ENCODE data around the gene HTT. TPM values are rescaled to one million over a fixed set of nuclear protein-coding genes. Genes with fewer than 3 reads are reported as not detected.

Gene HTT
- total and polyA plus RNA-seq, 4 donors, result 8.6 to 39.8 (median 16.4) TPM

DNA sequence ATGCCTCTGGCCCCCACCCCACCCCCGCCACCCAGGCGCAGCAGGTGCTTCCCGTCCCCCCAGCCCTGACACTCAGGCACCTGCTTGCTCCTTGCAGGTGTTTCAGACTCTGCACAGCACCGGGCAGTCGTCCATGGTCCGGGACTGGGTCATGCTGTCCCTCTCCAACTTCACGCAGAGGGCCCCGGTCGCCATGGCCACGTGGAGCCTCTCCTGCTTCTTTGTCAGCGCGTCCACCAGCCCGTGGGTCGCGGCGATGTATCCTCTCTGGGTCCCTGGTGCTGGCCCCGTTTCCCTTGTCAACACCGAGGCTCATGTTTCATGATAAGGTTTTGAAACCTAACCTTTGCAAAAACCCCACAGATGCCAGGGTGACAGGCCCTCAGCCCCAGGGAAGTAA, 164.2 kb downstream of the HTT start:
- no peaks in the 10 kb centered on the region for H3K27me3 ChIP-seq (ENCODE audit: control insufficient read depth in 4 of 4, insufficient read depth in 4 of 4, low read length in 3 of 4)
- no peak overlapping the region for H3K4me3 ChIP-seq (ENCODE audit: low read depth in 1 of 3, low read length in 3 of 3)
- no peak overlapping the region for H3K27ac ChIP-seq (ENCODE audit: low read depth in 1 of 2, low read length in 2 of 2)
- no peak overlapping the region for H3K9ac ChIP-seq (ENCODE audit: low read depth in 1 of 2, low read length in 2 of 2)
- peaks cover 16 to 73% (median 23%) of the 10 kb centered on the region in 4 donors for H3K36me3 ChIP-seq (ENCODE audit: control insufficient read depth in 4 of 4, insufficient read depth in 3 of 4, low read depth in 1 of 4, low read length in 3 of 4)
- no peaks in the 10 kb centered on the region for H3K9me3 ChIP-seq (ENCODE audit: control insufficient read depth in 4 of 4, low read length in 3 of 4)
- no peaks in the 10 kb centered on the region for H3K4me1 ChIP-seq (ENCODE audit: control insufficient read depth in 4 of 4, insufficient read depth in 4 of 4, low read length in 3 of 4)
- no peak for DNase-seq (ENCODE audit: low spot score)
- TF ChIP-seq, protein P1, sequence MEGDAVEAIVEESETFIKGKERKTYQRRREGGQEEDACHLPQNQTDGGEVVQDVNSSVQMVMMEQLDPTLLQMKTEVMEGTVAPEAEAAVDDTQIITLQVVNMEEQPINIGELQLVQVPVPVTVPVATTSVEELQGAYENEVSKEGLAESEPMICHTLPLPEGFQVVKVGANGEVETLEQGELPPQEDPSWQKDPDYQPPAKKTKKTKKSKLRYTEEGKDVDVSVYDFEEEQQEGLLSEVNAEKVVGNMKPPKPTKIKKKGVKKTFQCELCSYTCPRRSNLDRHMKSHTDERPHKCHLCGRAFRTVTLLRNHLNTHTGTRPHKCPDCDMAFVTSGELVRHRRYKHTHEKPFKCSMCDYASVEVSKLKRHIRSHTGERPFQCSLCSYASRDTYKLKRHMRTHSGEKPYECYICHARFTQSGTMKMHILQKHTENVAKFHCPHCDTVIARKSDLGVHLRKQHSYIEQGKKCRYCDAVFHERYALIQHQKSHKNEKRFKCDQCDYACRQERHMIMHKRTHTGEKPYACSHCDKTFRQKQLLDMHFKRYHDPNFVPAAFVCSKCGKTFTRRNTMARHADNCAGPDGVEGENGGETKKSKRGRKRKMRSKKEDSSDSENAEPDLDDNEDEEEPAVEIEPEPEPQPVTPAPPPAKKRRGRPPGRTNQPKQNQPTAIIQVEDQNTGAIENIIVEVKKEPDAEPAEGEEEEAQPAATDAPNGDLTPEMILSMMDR (IDR thresholded peaks at IDR 0.05; ENCODE audit: low read depth, low read length, missing input control), result no peak
- TF ChIP-seq JUND (IDR thresholded peaks at IDR 0.05) (no peak), SP1 (IDR thresholded peaks at IDR 0.05) (no peak), RXRA (IDR thresholded peaks at IDR 0.05) (no peak)
- TF ChIP-seq, protein P2, sequence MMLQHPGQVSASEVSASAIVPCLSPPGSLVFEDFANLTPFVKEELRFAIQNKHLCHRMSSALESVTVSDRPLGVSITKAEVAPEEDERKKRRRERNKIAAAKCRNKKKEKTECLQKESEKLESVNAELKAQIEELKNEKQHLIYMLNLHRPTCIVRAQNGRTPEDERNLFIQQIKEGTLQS (IDR thresholded peaks at IDR 0.05), result no peak
- TF ChIP-seq, protein P3, sequence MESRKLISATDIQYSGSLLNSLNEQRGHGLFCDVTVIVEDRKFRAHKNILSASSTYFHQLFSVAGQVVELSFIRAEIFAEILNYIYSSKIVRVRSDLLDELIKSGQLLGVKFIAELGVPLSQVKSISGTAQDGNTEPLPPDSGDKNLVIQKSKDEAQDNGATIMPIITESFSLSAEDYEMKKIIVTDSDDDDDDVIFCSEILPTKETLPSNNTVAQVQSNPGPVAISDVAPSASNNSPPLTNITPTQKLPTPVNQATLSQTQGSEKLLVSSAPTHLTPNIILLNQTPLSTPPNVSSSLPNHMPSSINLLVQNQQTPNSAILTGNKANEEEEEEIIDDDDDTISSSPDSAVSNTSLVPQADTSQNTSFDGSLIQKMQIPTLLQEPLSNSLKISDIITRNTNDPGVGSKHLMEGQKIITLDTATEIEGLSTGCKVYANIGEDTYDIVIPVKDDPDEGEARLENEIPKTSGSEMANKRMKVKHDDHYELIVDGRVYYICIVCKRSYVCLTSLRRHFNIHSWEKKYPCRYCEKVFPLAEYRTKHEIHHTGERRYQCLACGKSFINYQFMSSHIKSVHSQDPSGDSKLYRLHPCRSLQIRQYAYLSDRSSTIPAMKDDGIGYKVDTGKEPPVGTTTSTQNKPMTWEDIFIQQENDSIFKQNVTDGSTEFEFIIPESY (IDR thresholded peaks at IDR 0.05), result no peak
- WGBS, result 93% methylated on average over 18 of the region's 18 CpGs

DNA sequence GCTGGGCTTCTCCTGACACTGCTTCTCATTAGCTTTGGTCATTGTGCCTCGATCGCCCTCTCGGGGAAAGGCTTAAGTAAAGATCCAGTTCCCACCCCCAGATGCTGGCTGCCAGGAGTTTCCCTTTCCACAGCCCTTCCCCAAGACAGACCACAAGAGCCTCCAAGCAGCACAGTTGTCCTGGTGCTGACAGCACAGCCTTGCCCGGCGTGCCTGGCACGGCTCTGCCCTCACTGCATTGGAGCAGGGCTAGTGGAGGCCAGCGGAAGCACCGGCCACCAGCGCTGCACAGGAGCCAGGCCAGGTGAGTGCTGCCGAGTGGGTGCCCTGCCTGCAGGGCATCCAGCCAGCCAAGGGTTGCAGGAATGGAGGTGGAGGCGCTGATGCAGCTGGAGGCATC, 164.8 kb downstream of the HTT start:
- no peaks in the 10 kb centered on the region for H3K9me3 ChIP-seq (ENCODE audit: control insufficient read depth in 4 of 4, low read length in 3 of 4)
- no peak overlapping the region for H3K4me3 ChIP-seq (ENCODE audit: low read depth in 1 of 3, low read length in 3 of 3)
- WGBS, result 97% methylated on average over 11 of the region's 11 CpGs
- no peak for DNase-seq (ENCODE audit: low spot score)
- H3K4me1 ChIP-seq (ENCODE audit: control insufficient read depth in 4 of 4, insufficient read depth in 4 of 4, low read length in 3 of 4), result no peaks in the 10 kb centered on the region
- no peak overlapping the region for H3K9ac ChIP-seq (ENCODE audit: low read depth in 1 of 2, low read length in 2 of 2)
- no peaks in the 10 kb centered on the region for H3K27me3 ChIP-seq (ENCODE audit: control insufficient read depth in 4 of 4, insufficient read depth in 4 of 4, low read length in 3 of 4)
- TF ChIP-seq FOXA2 (IDR thresholded peaks at IDR 0.05) (no peak), NR2F2 (IDR thresholded peaks at IDR 0.05) (no peak), FOXA1 (IDR thresholded peaks at IDR 0.05) (no peak), EGR1 (IDR thresholded peaks at IDR 0.05; ENCODE audit: low read depth in 2 of 2) (no peak), RXRA (IDR thresholded peaks at IDR 0.05) (no peak)
- H3K27ac ChIP-seq (ENCODE audit: low read depth in 1 of 2, low read length in 2 of 2), result no peak overlapping the region
- peaks cover 16 to 70% (median 22%) of the 10 kb centered on the region in 4 donors for H3K36me3 ChIP-seq (ENCODE audit: control insufficient read depth in 4 of 4, insufficient read depth in 3 of 4, low read depth in 1 of 4, low read length in 3 of 4)

DNA sequence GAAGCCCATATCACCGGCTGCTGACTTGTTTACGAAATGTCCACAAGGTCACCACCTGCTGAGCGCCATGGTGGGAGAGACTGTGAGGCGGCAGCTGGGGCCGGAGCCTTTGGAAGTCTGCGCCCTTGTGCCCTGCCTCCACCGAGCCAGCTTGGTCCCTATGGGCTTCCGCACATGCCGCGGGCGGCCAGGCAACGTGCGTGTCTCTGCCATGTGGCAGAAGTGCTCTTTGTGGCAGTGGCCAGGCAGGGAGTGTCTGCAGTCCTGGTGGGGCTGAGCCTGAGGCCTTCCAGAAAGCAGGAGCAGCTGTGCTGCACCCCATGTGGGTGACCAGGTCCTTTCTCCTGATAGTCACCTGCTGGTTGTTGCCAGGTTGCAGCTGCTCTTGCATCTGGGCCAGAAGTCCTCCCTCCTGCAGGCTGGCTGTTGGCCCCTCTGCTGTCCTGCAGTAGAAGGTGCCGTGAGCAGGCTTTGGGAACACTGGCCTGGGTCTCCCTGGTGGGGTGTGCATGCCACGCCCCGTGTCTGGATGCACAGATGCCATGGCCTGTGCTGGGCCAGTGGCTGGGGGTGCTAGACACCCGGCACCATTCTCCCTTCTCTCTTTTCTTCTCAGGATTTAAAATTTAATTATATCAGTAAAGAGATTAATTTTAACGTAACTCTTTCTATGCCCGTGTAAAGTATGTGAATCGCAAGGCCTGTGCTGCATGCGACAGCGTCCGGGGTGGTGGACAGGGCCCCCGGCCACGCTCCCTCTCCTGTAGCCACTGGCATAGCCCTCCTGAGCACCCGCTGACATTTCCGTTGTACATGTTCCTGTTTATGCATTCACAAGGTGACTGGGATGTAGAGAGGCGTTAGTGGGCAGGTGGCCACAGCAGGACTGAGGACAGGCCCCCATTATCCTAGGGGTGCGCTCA, 165.8 kb downstream of the HTT start:
- H3K9ac ChIP-seq (ENCODE audit: low read depth in 1 of 2, low read length in 2 of 2), result no peak overlapping the region
- H3K27me3 ChIP-seq (ENCODE audit: control insufficient read depth in 4 of 4, insufficient read depth in 4 of 4, low read length in 3 of 4), result no peaks in the 10 kb centered on the region
- H3K36me3 ChIP-seq (ENCODE audit: control insufficient read depth in 4 of 4, insufficient read depth in 3 of 4, low read depth in 1 of 4, low read length in 3 of 4), result peaks cover 16 to 65% (median 22%) of the 10 kb centered on the region in 4 donors
- no peaks in the 10 kb centered on the region for H3K4me1 ChIP-seq (ENCODE audit: control insufficient read depth in 4 of 4, insufficient read depth in 4 of 4, low read length in 3 of 4)
- no peak overlapping the region for H3K27ac ChIP-seq (ENCODE audit: low read depth in 1 of 2, low read length in 2 of 2)
- DNase-seq (ENCODE audit: low spot score), result no peak
- H3K9me3 ChIP-seq (ENCODE audit: control insufficient read depth in 4 of 4, low read length in 3 of 4), result no peaks in the 10 kb centered on the region
- no peak overlapping the region for H3K4me3 ChIP-seq (ENCODE audit: low read depth in 1 of 3, low read length in 3 of 3)
- 94% methylated on average over 29 of the region's 29 CpGs for whole genome bisulfite sequencing
- TF ChIP-seq RXRA (IDR thresholded peaks at IDR 0.05) (no peak), GABPA (IDR thresholded peaks at IDR 0.05 in 1 of 2, conservative IDR thresholded peaks at IDR 0.05 in 1 of 2) (no peak), HNF4G (IDR thresholded peaks at IDR 0.05) (no peak), NR2F2 (IDR thresholded peaks at IDR 0.05) (no peak), TAF1 (conservative IDR thresholded peaks at IDR 0.05) (no peak), JUND (IDR thresholded peaks at IDR 0.05) (no peak), RAD21 (IDR thresholded peaks at IDR 0.05) (no peak), FOXA1 (IDR thresholded peaks at IDR 0.05) (no peak)
- TF ChIP-seq, protein P1 (IDR thresholded peaks at IDR 0.05; ENCODE audit: low read depth, low read length, missing input control), result no peak
- TF ChIP-seq, protein P4, sequence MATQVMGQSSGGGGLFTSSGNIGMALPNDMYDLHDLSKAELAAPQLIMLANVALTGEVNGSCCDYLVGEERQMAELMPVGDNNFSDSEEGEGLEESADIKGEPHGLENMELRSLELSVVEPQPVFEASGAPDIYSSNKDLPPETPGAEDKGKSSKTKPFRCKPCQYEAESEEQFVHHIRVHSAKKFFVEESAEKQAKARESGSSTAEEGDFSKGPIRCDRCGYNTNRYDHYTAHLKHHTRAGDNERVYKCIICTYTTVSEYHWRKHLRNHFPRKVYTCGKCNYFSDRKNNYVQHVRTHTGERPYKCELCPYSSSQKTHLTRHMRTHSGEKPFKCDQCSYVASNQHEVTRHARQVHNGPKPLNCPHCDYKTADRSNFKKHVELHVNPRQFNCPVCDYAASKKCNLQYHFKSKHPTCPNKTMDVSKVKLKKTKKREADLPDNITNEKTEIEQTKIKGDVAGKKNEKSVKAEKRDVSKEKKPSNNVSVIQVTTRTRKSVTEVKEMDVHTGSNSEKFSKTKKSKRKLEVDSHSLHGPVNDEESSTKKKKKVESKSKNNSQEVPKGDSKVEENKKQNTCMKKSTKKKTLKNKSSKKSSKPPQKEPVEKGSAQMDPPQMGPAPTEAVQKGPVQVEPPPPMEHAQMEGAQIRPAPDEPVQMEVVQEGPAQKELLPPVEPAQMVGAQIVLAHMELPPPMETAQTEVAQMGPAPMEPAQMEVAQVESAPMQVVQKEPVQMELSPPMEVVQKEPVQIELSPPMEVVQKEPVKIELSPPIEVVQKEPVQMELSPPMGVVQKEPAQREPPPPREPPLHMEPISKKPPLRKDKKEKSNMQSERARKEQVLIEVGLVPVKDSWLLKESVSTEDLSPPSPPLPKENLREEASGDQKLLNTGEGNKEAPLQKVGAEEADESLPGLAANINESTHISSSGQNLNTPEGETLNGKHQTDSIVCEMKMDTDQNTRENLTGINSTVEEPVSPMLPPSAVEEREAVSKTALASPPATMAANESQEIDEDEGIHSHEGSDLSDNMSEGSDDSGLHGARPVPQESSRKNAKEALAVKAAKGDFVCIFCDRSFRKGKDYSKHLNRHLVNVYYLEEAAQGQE (IDR thresholded peaks at IDR 0.05), result no peak
